HG03025 (cell line): ENCODE results near the gene SERPINB6.
"Not testable (repeated sequence)": the region's sequence is repeated elsewhere in the genome, so short reads cannot be mapped to it uniquely, and the experiment has no call there.

Experiments
- ATAC-seq: cut with Tn5 transposase; IDR thresholded peaks from one replicate; pipeline ENCODE4 v1.9.1; 2021; ENCODE audit warnings: mild to moderate bottlenecking, moderate library complexity; ENCODE audit not compliant: unreplicated experiment, low FRiP score

The SERPINB6 gene

DNA sequence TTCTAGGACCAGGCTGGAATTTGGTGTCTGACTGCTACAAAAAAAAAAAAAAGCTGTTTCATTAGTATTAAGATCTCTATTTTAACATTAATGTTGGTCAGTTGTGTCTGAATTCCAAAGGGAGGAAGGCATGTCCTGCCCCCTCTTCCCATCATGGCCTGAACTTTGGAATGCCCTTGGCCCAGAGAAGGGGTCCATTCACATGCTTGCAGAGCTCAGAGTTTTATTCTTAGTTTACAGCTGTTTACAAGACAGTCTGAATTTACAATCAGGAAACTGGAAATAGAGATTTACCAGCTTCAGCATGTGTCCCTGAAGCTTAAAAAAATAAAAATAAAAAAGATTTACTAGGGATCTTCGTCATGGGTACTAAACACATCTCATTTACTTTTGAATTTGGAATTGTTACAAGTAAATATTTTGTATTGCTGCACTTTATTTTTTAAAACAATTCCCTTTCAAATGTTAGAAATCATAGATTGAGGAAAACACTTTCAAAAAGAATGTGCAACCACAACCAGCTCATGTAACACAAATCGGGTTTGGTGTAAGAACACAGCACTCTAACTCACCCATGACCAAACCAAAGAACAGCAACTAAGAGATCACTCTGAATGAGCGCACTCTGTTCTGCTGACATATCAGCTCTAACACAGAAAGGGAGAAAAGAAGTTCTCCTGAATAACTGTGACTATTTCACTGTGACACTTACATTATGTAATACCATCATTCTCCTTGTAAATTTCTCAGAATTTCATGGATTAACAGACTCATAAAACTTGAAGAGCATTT lies 6.6 kb upstream of the SERPINB6 start:
- no peak for ATAC-seq

DNA sequence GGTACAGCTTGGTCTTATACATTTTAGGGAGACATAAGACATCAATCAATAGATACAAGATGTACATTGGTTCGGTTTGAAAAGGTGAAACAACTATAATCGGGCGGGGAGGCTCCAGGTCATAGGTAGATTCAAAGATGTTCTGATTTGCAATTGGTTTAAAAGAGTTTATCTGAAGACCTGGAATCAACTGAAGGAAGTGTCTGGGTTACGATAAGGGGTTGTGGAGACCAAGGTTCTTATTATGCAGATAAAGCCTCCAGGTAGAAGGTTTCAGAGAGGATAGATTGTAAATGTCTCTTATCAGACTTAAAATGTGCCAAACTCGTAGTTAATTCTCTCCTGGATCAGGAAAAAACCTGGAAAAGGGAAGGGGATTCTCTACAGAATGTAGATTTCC lies 5.9 kb upstream of the SERPINB6 start:
- no peak for ATAC-seq

DNA sequence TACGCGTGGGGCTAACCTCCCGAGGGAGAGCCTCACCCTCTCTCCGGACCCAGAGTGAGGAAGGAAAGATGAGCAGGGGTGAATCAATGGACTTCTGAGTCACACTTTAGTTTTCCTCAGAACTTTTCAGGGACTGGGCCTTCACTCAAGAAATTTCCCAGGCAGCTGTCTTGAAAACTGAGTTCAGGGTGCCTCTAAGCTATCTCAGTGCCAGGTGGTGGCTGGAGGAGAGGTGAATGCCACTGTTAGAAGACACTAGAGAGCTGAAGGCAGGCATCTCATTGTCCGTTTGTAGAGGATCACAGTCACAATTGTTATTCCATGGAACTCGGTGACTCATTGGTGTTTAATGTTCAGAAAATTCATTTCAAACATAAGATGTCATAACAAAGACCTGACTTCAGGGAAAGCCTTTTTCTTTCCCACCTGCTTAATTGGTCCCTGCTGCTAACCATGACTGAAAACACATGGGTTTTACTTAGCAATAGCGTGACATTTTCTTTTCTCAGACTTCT lies 5.3 kb upstream of the SERPINB6 start:
- no peak for ATAC-seq

DNA sequence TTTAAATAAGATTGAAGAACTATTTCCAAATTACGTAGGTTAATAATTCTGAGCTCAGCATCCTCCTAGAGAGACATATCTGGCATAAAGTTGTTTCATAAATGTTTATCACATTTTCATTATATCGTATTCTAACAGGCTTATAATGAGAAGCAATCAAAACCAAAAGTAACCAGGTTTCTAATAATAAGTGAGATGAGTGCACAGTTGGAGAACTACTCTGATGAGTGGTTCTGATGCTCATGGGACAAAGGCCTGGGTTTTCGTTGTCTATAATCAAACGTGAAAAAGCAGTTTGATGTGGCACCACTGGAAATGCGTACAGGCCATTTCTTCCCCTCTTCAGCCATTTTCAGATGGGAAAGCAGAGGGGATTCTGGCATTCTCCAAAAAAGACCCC lies 4.7 kb upstream of the SERPINB6 start:
- no peak for ATAC-seq

DNA sequence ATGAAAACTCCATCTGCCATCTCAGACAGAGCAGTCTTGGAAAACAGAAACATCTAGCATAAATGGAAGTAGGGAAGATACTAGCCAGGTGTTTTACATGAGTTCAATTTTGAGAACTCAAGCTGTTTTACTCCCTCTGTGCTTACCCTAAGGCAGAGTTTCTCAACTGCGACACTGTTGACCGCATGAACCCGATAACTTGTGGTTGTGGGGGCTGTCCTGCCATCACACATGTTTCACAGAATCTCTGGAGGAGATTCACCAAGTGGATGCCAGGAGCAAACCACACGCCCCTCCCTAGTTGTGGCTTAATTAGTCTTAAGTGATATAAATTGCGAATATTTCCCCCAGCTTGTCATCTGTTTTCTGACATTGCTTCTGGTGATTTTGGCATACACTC lies 2.3 kb upstream of the SERPINB6 start:
- ATAC-seq, result no peak

DNA sequence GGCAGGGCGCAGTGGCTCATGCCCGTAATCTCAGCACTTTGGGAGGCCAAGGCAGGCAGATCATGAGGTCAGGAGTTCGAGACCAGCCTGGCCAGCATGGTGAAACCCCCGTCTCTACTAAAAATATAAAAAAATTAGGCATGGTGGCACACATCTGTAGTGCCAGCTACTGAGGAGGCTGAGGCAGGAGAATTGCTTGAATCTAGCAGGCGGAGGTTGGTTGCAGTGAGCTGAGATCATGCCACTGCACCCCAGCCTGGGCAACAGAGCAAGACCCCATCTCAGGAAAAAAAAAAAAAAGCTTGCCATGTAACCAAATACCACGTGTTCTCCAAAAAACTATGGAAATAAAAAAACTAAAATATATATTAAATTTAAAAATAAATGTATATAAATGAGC lies 1.8 kb upstream of the SERPINB6 start:
- not testable (repeated sequence) for ATAC-seq

DNA sequence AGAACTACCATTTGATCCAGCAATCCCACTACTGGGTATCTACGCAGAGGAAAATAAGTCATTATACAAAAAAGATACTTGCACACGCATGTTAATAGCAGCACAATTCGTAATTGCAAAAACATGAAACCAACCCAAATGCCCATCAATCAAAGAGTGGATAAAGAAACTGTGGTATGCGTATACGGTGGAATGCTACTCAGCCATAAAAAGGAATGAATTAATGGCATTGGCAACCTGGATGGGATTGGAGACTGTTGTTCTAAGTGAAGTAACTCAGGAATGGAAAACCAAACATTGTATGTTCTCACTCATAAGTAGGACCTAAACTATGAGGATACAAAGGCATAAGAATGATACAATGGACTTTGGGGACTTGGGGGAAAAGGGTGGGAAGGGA lies 1.3 kb upstream of the SERPINB6 start:
- ATAC-seq, result not testable (repeated sequence)

DNA sequence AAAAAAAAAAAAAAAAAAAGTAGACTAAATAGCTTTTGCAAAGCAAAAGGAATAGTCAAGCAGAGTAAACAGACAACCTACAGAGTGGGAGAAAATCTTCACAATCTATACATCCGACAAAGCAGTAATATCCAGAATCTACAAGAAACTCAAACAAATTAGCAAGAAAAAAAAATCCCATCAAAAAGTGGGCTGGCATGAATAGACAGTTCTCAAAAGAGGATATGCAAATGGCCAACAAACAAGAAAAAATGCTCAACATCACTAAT lies 786 bp upstream of the SERPINB6 start:
- not testable (repeated sequence) for ATAC-seq

DNA sequence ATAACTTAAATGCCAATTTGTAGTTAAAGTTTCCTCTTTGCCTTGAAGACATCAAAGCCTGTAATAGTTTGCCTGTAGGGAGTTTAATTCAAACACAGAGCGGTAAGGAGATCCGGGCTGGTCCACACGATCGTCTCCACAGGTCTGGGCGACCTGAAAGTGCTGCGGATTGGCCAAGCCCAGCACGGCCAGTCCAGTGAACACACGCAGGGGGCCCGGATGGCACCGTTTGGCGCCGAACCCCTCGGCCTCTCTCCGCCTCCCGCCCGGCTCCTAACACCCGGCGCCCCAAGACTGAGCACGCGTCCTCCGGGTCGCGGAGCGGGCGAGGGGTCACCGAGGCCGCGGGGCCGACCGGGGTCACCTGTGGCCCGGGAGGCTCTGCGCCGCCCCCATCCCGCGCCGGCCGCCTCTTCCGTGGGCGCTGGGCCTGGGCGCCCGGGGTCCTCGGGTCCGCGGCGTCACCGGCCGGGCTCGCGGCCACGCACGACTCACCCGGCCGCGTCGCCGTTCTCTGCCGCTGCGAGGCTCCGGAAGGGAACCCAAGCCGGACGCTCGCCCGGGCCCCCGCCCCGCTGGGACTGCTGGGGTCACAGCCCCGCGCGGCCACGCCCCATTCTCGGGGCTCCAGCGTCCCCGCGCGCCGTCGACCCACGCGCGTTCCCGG lies 481 bp downstream of the SERPINB6 start:
- no peak for ATAC-seq

DNA sequence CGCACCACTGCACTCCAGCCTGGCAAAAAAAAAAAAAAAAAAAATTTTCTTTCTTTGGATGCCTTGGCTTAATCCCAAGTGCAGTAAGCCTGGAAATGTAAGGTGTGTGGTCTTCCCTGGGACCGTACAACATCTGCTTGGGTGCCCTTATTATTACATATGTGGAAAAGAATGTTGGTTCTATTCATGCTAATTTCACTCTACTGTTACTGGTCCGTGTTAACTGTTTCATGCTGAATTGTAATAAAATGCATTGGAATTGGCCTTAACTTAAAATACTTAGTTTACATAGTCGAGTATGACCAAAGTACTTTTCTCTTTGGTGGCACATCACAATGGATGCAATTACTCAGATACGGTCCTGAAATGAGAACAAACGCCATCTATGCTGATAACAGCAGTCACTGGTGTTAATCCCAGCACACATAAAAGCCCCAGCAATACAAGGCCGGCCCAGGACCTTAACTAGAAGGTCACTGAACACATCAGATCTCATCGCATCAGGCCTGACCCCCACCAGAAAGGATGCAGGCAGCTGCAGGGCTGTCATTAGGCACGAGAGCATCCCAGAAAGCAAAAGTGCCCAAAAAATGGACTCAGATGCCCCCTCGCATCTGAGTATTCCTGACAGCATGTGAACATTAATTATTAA lies 1.2 kb downstream of the SERPINB6 start:
- no peak for ATAC-seq

DNA sequence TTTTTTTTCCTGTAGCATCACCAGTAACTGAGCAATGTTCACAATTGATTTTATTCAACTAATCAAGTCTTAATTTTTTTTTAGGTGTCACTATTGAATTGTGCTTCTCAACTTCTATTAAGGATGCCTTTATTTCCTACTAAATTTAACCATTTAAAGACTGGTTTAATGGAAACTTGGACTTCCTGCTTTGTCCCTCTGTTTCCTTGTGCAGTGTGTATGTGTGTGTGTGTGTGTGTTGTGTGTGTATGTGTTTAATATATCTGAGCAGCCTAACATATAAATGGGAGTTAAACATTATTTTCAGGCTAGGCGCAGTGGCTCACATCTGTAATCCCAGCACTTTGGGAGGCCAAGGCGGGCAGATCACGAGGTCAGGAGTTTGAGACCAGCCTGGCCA lies 1.8 kb downstream of the SERPINB6 start:
- ATAC-seq, result no peak

DNA sequence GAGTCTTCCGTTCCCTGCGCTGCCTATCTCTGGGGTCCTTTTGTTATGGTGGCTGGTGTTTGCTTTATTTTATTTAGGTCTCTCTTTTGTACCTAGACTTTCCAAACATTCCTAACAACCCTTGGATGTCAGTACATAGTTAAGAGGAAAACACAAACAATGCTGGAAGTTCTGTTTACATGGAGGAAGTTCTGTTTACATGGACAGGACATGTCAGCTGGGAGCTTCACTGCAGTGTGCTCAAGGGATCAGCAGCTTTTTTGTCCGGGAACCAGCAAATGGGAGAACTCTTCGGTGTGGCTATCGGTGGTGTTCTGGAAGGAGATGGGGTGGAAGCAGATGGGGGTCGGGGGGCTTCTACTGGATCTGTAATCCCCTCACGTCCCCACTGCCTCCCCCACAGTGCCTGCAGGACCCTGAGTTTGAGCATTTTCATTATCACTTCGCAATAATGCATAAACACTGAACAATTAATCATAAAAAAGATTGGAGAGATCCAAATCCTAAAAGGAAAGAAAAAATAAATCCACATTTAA lies 2.7 kb downstream of the SERPINB6 start:
- ATAC-seq, result no peak

DNA sequence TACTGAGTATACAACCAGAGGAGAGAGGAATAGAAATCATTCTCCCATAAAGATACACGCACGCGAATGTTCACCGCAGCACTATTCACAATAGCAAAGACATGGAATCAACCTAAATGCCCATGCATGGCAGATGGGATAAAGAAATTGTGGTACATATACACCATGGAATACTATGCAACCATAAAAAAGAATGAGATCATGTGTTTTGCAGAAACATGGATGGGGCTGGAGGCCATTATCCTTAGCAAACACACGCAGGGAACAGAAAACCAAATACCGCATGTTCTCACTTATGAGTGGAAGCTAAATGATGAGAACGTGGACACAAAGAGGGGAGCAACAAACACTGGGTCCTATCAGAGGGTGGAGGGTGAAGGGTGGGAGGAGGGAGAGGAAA lies 3.4 kb downstream of the SERPINB6 start:
- ATAC-seq, result no peak

DNA sequence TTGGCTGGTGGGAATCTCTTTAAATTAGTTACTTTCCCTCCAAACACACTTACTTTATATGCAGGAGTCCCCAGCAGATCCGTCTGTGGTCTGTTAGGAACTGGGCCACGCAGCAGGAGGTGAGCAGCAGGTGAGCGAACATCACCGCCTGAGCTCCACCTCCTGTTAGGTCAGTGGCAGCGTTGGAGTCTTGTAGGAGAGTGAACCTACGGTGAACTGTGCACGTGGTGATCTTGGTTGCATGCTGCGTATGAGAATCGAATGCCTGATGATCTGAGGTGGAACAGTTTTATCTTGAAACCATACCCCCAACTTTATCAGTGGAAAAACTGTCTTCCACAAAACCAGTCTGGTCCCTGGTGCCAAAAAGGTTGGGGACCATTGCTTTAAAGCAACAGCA lies 5.0 kb downstream of the SERPINB6 start:
- no peak for ATAC-seq

DNA sequence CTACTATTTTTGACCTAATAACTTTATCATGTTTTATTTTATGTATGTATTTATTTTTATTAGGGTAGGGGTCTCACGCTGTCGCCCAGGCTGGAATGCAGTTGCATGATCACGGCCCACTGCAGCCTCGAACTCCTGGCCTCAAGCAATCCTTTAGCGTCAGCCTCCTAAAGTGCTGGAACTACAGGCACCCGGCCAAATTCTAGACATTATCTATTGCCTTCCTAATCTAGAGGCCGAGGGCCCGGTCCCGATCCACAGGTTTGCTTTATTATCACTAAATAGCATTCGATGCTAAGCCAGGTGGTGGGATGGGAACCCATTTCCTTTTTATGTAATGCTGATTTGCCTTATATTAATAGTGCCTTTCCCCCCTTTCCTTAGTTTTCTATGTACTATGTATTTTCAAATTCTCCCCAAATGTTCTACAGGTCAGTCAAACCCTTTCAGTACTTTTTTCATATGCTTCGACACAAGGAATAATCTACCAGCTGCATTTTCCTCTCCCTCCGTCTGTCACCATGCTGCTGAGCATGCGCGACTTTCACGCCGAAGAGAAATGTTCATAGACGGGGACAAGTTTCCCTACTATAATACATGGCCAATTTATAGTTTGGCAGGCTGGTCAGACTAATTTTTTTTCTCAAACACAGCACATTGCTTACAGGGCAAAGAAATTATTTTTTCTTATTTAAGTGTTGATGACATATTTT lies 6.4 kb downstream of the SERPINB6 start:
- no peak for ATAC-seq

DNA sequence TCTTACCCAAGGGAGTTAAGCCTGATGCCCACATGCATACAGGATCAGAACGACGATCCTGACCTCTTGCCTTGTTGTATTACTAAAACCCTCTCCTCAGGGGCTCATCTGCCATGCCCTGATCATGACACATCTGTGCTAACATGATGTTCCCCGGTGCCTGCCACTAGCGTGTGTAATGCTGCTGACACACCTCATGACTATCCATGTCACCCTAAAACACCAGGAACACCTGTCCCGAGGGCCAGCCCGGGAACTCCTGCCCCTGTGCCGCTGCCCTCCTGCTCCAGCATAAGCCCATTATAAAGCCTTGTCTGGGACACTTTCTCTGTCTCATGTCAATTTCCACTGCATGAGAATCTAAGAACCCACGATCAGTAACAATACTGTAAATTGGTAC lies 7.6 kb downstream of the SERPINB6 start:
- no peak for ATAC-seq

DNA sequence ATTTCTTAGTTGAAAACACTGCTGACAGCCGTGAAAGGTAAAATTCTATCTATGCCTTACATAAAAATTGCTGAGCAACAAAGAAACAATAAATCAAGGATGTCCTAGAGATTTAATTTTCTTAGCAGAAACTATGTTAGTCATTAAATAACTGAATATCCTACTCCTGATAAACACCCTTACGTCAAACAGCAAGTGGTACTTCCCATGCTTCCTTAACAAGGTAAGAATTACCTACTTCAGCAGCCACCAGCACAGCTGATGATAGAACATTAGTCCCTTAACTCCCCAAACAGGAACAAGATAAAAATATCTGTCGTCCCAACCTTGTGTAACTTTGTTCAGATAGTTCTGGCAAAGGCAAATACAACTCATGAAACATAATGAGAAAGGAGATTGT lies 8.7 kb downstream of the SERPINB6 start:
- no peak for ATAC-seq

DNA sequence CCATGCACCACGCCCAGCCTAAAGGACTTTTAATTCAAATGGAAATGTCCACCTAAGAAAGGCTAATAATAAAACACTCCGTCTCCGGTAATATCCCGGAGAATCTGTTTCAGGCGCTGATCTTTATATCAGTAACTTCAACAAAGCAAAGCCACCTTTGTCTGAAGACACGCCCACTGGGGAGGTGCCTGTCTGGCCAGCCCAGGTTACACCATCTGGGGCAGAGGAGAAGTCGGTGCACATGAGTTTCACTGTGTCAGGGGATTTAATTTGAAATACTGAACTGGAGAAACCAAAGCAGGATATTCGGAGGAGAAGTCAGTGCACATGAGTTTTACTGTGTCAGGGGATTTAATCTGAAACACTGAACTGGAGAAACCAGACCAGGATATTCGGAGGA lies 9.4 kb downstream of the SERPINB6 start:
- no peak for ATAC-seq

DNA sequence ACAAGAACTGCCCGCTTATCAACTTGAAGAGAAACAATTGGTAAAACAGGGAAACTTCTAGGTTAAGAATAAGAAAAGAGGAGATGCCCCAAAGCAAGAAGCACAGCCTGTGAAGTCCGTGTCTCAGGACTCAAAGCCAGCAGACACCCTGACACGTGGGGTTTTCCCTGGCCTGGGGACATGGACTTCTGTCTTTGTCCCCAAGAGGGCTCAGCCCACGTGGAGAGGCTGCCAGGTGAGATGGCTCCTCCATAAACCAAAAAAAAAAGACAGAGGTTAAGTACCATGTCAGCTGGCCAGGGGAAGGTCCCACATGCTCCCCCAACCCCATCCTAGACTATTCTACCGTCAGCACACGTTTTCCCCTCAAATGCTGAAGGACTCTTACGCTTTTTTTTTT lies 9.9 kb downstream of the SERPINB6 start:
- no peak for ATAC-seq

DNA sequence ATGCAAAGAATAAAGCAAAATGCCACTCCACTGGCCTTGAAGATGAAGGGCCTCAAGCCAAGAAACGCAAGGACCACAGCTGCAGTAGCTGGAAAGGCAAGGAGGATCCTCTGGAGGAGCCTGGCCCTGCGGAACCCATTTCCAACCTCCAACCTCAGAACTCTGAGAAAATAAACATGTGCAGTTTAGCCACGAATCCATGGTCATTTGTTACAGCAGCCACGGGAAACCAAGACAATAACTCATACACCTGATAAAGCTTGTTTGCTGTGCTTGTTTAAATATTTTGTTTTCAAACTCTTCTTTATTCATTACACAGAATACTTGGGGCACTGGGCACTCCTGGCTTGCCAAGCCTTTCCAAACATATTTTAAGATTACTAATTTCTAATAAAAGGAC lies 10.4 kb downstream of the SERPINB6 start:
- no peak for ATAC-seq
